Left renal cortex interstitium (tissue), 4 donors: ENCODE results near the gene NPIPB6. TPM values are rescaled to one million over a fixed set of nuclear protein-coding genes. Genes with fewer than 3 reads are reported as not detected.
"Not testable (repeated sequence)": the region's sequence is repeated elsewhere in the genome, so short reads cannot be mapped to it uniquely, and the experiment has no call there.

Experiments
- DNase-seq, 4 donors: peaks; one replicate each; pipeline ENCODE4 v3.0.0-alpha.2; 2013; ENCODE audit warnings: low read depth in 4 of 4, low spot score in 2 of 4, missing footprints in 1 of 4
- polyA plus RNA-seq, 4 donors: library from polyadenylated mRNA; unstranded; fragments of 120-200 nt; gene quantifications; one replicate each; pipeline ENCODE4 v1.2.1, GENCODE V29; 2013; ENCODE audit not compliant: insufficient read length in 4 of 4

Gene NPIPB6
- polyA plus RNA-seq, result 1 to 10 TPM in 3 of 4 donors, under 1 TPM in 1; 0.99 to 2.7 (median 1.6) TPM

GRCh38 chr16:28363408-28363807 is at the start of gene NPIPB6:
TSS of gene NPIPB6 (minus strand) at chr16:28363508. CDS start at chr16:28362822, 686 bp downstream.
- DNase-seq, result not testable (repeated sequence)

- DNase-seq, result not testable (repeated sequence)
Observed at GRCh38 chr16:28403220-28404072, 40.1 kb upstream of the NPIPB6 start, which contains the start of gene EIF3CL. TSS of gene EIF3CL (minus strand) at chr16:28403841. CDS start at chr16:28403618, 223 bp downstream.

DNA sequence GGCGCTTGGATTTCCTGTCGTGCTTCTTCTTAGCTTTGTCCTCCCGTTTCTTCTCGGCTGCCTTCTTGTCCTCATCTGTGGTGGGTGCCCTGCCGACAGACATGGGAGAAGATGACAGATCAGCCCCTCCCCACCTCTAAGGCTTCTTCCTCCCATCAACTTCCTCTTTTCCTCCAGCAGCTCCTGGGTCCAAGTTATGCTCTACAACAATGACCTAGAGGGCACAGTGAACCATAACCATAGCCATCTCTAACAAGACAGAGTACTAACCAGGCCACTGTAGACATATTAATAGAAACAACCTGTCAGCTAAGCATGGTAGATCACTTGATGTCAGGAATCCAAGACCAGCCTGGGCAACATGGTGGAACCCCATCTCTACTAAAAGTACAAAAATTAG is 28.7 kb upstream of the NPIPB6 start:
- not testable (repeated sequence) for DNase-seq

GRCh38 chr16:28382177-28382867 is 19.0 kb upstream of the NPIPB6 start:
- DNase-seq, result not testable (repeated sequence)

DNA sequence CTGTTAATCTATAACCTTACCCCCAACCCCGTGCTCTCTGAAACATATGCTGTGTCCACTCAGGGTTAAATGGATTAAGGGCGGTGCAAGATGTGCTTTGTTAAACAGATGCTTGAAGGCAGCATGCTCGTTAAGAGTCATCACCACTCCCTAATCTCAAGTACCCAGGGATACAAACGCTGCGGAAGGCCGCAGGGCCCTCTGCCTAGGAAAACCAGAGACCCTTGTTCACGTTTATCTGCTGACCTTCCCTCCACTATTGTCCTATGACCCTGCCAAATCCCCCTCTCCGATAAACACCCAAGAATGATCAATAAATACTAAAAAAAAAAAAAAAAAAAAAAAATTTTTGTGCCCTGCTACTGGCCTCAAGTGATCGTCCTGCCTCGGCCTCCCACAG is 14.5 kb upstream of the NPIPB6 start:
- DNase-seq, result not testable (repeated sequence)

DNA sequence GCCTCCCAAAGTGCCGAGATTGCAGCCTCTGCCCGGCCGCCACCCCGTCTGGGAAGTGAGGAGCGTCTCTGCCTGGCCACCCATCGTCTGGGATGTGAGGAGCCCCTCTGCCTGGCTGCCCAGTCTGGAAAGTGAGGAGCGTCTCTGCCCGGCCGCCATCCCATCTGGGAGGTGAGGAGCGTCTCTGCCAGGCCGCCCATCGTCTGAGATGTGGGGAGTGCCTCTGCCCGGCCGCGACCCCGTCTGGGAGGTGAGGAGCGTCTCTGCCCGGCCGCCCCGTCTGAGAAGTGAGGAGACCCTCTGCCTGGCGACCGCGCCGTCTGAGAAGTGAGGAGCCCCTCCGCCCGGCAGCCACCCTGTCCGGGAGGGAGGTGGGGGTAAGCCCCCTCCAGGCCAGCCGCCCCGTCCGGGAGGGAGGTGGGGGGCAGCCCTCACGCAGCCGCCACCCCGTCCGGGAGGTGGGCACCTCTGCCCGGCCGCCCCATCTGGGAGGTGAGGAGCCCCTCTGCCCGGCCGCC is 13.9 kb upstream of the NPIPB6 start:
- DNase-seq, result not testable (repeated sequence)

DNA sequence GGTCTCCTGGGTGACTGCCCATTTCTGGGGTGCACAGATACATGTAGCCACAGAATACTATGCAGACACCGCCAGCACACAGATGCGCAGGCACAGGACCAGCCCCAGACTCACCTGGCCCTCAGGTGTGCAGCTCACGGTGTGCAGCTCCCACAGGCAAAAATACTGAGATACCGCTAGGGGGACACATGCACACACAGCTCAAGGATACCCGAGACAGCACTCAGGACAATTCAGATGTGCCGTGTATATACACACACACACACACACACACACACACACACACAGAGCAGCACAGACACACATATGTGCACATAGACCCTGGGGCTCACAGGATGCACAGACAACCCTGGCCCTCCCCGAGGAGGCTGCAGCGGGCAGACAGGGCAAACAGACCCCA is 11.8 kb upstream of the NPIPB6 start:
- DNase-seq, result not testable (repeated sequence)

DNA sequence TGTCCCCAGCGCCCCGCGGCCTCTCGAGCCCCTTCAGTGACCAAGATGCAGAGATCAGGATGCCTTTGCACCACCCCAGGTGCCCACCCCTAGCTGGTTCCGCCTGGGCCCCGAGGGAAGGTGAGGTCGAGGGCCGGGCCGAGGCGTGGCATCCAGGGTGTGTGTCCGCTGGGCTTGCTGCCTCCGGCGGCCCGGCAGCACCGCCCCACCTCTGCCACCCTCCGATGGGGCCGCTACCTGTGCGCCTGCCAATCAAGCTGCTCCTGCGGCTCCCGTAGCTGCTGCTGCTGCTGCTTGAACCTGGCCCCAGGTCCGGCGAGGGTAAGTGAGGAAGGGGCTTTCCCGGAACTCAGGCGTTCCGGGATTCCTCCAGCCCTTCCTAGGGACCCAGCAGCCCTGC is 11.0 kb upstream of the NPIPB6 start:
- DNase-seq, result not testable (repeated sequence)

DNA sequence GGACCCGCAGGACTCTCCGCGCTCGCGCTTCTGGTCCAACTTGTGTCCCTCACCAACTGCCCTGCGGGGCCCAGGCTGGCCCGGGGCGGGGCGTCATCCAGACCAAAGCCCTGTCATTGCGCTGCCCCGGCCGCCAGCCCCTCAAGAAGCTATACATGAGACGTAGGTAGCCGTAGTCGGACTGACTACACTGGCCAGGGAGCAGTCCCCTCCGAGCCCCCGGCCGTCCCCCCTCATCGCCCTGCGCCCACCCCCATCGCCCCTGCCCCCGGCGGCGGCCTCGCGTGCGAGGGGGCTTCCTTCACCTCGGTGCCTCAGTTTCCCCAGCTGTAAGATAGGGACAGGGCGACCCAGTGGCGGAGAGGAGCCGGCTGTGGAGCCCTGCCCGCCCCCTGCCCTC is 4.6 kb upstream of the NPIPB6 start:
- DNase-seq, result not testable (repeated sequence)

GRCh38 chr16:28364268-28365173 is 1.2 kb upstream of the NPIPB6 start:
- DNase-seq, result not testable (repeated sequence)

- DNase-seq, result not testable (repeated sequence)
Observed at GRCh38 chr16:28362600-28362999, 708 bp downstream of the NPIPB6 start.

DNA sequence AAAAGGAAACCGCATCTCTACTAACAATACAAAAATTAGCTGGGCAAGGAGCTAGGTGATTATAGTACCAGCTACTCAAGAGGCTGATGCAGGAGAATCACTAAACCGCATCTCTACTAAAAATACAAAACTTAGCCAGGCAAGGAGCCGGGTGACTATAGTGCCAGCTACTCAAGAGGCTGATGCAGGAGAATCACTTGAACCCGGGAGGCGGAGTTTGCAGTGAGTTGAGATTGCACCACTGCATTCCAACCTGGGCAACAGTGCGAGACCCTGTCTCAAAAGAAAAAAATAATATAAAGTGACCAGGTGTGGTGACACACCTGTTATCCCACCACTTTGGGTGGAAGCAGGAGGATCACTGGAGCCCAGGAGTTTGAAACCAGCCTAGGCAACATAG is 25.1 kb downstream of the NPIPB6 start:
- not testable (repeated sequence) for DNase-seq

DNA sequence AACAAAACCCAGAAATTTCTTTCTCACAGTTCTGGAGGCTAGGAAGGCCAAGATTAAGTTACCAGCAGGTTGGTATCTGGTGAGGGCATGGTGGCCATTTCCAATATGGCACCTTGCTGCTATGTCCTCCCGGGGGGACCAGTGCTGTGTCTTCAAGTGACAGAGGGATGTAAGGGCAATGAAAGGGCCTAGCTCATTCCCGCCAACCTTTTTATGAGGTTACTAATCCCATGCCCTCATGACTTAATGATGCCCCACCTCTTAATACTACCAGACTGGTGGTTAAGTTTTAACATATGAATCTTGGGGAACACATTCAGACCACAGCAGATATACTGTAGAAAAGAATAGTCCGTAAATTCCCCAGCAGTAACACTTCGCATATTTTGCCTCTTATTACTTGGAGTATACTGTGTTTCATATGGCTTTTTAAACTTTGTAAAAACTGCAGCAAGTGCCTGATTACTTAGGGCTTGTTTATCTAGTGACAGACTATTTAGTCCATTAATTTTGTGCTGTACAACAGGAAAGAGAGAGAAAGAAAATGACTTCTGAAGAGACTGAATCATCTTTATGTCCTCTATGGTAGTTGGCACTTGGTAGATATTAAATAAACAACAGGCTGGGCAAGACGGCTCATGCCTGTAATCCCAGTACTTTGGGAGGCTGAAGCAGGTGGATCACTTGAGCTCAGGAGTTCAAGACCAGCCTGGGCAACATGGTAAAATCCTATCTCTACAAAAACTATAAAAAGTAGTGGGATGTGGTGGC is 26.2 kb downstream of the NPIPB6 start:
- DNase-seq, result not testable (repeated sequence)

DNA sequence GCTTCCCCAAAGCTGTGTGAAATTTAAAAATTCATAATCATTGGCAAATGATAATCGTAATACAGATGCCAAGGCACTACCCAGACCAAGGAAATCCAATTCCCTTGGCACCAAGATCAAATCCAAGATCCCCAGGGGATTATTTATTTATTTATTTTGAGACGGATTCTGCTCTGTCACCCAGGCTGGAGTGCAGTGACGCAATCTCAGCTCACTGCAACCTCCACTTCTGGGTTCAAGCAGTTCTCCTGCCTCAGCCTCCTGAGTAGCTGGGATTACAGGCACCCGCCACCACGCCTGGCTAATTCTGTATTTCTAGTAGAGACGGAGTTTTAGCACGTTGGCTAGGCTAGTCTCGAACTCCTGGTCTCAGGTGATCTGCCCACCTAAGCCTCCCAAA is 27.6 kb downstream of the NPIPB6 start:
- DNase-seq, result not testable (repeated sequence)

GRCh38 chr16:28332632-28333031 is 30.7 kb downstream of the NPIPB6 start:
- DNase-seq, result not testable (repeated sequence)

- not testable (repeated sequence) for DNase-seq
Observed at GRCh38 chr16:28330981-28331380, 32.3 kb downstream of the NPIPB6 start.

- not testable (repeated sequence) for DNase-seq
Observed at GRCh38 chr16:28330232-28330631, 33.1 kb downstream of the NPIPB6 start.

DNA sequence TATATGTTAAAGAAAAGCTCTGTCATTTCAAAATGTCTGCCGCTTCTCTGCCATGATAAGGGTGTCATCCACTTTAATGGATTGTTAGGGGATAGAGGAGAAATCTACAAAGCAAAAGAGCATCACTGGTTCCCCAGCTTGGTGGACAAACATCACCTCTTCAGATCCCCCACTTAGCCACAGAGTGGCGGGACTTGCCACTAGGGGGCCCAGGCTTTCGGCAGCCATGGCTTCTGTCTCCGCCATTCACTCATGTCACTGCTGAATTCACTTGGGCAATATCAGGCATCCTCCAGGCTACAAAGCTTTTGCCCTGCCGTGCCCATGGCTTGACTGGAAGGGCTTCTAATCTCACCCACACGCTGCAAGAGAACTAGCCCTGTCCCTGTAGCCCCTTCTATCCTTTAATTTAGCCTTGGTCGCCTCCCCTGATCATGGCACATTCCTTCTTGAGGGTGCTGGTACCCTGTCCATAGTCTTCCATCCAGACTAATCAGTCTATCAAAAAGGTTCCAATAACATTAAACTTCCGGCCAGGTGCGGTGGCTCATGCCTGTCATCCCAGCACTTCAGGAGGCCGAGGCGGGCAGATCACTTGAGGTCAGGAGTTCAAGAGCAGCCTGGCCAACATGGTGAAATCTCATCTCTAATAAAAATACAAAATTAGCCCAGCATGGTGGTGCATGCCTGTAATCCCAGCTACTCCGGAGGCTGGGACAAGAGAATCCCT is 36.3 kb downstream of the NPIPB6 start:
- no peak for DNase-seq

DNA sequence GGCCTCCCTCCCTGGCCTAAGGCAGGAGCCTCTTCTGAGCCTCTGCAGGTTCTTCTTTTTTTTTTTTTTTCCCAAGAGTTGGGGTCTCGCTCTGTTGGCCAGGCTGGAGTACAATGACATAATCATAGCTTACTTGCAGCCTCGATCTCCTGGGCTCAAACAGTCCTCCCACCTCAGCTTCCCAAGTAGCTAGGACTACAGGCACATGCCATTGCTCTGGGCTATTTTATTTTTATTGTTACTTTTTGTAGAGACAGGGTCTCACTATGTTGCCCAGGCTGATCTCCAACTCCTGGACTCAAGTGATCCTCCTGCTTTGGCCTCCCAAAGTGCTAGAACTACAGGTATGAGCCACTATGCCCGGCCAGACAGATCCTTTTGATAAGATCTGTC is 38.4 kb downstream of the NPIPB6 start:
- DNase-seq, result no peak
